Measurements from ENCODE around the gene SSX7. TPM values are rescaled to one million over a fixed set of nuclear protein-coding genes. Genes with fewer than 3 reads are reported as not detected.

The SSX7 gene
- total and polyA plus RNA-seq, 2 of the 13 experiments (the other 11 are each of a cell fraction or from before 2014, with no cell fraction given): not detected

- CTCF ChIA-PET (ENCODE audit: low intra/inter-chr PET ratio, low total read pairs): no interaction called here
- TF ChIP-seq, protein P1, sequence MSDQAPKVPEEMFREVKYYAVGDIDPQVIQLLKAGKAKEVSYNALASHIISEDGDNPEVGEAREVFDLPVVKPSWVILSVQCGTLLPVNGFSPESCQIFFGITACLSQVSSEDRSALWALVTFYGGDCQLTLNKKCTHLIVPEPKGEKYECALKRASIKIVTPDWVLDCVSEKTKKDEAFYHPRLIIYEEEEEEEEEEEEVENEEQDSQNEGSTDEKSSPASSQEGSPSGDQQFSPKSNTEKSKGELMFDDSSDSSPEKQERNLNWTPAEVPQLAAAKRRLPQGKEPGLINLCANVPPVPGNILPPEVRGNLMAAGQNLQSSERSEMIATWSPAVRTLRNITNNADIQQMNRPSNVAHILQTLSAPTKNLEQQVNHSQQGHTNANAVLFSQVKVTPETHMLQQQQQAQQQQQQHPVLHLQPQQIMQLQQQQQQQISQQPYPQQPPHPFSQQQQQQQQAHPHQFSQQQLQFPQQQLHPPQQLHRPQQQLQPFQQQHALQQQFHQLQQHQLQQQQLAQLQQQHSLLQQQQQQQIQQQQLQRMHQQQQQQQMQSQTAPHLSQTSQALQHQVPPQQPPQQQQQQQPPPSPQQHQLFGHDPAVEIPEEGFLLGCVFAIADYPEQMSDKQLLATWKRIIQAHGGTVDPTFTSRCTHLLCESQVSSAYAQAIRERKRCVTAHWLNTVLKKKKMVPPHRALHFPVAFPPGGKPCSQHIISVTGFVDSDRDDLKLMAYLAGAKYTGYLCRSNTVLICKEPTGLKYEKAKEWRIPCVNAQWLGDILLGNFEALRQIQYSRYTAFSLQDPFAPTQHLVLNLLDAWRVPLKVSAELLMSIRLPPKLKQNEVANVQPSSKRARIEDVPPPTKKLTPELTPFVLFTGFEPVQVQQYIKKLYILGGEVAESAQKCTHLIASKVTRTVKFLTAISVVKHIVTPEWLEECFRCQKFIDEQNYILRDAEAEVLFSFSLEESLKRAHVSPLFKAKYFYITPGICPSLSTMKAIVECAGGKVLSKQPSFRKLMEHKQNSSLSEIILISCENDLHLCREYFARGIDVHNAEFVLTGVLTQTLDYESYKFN (CRISPR knock-in tag; conservative IDR thresholded peaks at IDR 0.05): no peak
- TF ChIP-seq ZNF557 (CRISPR knock-in tag; IDR thresholded peaks at IDR 0.05): no peak
- TF ChIP-seq, protein P2, sequence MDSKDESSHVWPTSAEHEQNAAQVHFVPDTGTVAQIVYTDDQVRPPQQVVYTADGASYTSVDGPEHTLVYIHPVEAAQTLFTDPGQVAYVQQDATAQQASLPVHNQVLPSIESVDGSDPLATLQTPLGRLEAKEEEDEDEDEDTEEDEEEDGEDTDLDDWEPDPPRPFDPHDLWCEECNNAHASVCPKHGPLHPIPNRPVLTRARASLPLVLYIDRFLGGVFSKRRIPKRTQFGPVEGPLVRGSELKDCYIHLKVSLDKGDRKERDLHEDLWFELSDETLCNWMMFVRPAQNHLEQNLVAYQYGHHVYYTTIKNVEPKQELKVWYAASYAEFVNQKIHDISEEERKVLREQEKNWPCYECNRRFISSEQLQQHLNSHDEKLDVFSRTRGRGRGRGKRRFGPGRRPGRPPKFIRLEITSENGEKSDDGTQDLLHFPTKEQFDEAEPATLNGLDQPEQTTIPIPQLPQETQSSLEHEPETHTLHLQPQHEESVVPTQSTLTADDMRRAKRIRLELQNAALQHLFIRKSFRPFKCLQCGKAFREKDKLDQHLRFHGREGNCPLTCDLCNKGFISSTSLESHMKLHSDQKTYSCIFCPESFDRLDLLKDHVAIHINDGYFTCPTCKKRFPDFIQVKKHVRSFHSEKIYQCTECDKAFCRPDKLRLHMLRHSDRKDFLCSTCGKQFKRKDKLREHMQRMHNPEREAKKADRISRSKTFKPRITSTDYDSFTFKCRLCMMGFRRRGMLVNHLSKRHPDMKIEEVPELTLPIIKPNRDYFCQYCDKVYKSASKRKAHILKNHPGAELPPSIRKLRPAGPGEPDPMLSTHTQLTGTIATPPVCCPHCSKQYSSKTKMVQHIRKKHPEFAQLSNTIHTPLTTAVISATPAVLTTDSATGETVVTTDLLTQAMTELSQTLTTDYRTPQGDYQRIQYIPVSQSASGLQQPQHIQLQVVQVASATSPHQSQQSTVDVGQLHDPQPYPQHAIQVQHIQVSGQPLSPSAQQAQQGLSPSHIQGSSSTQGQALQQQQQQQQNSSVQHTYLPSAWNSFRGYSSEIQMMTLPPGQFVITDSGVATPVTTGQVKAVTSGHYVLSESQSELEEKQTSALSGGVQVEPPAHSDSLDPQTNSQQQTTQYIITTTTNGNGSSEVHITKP (CRISPR knock-in tag; IDR thresholded peaks at IDR 0.05; ENCODE audit: low read depth): no peak
- TF ChIP-seq, protein P3, sequence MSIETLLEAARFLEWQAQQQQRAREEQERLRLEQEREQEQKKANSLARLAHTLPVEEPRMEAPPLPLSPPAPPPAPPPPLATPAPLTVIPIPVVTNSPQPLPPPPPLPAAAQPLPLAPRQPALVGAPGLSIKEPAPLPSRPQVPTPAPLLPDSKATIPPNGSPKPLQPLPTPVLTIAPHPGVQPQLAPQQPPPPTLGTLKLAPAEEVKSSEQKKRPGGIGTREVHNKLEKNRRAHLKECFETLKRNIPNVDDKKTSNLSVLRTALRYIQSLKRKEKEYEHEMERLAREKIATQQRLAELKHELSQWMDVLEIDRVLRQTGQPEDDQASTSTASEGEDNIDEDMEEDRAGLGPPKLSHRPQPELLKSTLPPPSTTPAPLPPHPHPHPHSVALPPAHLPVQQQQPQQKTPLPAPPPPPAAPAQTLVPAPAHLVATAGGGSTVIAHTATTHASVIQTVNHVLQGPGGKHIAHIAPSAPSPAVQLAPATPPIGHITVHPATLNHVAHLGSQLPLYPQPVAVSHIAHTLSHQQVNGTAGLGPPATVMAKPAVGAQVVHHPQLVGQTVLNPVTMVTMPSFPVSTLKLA (IDR thresholded peaks at IDR 0.05): no peak
- TF ChIP-seq, protein P4, sequence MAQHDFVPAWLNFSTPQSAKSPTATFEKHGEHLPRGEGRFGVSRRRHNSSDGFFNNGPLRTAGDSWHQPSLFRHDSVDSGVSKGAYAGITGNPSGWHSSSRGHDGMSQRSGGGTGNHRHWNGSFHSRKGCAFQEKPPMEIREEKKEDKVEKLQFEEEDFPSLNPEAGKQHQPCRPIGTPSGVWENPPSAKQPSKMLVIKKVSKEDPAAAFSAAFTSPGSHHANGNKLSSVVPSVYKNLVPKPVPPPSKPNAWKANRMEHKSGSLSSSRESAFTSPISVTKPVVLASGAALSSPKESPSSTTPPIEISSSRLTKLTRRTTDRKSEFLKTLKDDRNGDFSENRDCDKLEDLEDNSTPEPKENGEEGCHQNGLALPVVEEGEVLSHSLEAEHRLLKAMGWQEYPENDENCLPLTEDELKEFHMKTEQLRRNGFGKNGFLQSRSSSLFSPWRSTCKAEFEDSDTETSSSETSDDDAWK (CRISPR knock-in tag; IDR thresholded peaks at IDR 0.05): no peak
- no peak for TF ChIP-seq RXRA (CRISPR knock-in tag; IDR thresholded peaks at IDR 0.05)
- TF ChIP-seq, protein P5, sequence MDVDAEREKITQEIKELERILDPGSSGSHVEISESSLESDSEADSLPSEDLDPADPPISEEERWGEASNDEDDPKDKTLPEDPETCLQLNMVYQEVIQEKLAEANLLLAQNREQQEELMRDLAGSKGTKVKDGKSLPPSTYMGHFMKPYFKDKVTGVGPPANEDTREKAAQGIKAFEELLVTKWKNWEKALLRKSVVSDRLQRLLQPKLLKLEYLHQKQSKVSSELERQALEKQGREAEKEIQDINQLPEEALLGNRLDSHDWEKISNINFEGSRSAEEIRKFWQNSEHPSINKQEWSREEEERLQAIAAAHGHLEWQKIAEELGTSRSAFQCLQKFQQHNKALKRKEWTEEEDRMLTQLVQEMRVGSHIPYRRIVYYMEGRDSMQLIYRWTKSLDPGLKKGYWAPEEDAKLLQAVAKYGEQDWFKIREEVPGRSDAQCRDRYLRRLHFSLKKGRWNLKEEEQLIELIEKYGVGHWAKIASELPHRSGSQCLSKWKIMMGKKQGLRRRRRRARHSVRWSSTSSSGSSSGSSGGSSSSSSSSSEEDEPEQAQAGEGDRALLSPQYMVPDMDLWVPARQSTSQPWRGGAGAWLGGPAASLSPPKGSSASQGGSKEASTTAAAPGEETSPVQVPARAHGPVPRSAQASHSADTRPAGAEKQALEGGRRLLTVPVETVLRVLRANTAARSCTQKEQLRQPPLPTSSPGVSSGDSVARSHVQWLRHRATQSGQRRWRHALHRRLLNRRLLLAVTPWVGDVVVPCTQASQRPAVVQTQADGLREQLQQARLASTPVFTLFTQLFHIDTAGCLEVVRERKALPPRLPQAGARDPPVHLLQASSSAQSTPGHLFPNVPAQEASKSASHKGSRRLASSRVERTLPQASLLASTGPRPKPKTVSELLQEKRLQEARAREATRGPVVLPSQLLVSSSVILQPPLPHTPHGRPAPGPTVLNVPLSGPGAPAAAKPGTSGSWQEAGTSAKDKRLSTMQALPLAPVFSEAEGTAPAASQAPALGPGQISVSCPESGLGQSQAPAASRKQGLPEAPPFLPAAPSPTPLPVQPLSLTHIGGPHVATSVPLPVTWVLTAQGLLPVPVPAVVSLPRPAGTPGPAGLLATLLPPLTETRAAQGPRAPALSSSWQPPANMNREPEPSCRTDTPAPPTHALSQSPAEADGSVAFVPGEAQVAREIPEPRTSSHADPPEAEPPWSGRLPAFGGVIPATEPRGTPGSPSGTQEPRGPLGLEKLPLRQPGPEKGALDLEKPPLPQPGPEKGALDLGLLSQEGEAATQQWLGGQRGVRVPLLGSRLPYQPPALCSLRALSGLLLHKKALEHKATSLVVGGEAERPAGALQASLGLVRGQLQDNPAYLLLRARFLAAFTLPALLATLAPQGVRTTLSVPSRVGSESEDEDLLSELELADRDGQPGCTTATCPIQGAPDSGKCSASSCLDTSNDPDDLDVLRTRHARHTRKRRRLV (CRISPR knock-in tag; IDR thresholded peaks at IDR 0.05): no peak
- TF ChIP-seq TBP (CRISPR knock-in tag; IDR thresholded peaks at IDR 0.05): no peak
- TF ChIP-seq ELF1 (CRISPR knock-in tag; IDR thresholded peaks at IDR 0.05): no peak
Measured at GRCh38 chrX:52608961-52609360, 45.7 kb downstream of the SSX7 start.

More at GRCh38 chrX:52608961-52609360, 45.7 kb downstream of the SSX7 start:
- H2AFZ ChIP-seq (ENCODE audit: low read length): no peak overlapping the region
- 0% methylated on average over 1 of the region's 1 CpG for WGBS (ENCODE audit: low lambda C conversion rate)
- no peak for ATAC-seq
- intact Hi-C loops (cut with micrococcal nuclease; ENCODE audit: unreplicated experiment): no loop called here
- H3K36me3 ChIP-seq (replicated peaks in 1 of 2; ENCODE audit: control insufficient read depth in 1 of 2, insufficient read depth in 2 of 2, low read length in 2 of 2): no peaks in the 10 kb centered on the region
- in situ Hi-C loops (cut with HindIII; ENCODE audit: extremely low pct_ligation_motif_present, low pct_unique_long_range_greater_than_20kb): no loop called here
- H3K27ac ChIP-seq (ENCODE audit: extremely low read length, insufficient read depth, low read length): no peak overlapping the region
- H3K9me3 ChIP-seq (ENCODE audit: low read length): no peaks in the 10 kb centered on the region
- no TSS peak for BruUV-seq (replicated peaks)
- H4K20me1 ChIP-seq (ENCODE audit: insufficient read depth, low read length): no peaks in the 10 kb centered on the region
- H3K4me2 ChIP-seq (ENCODE audit: low read depth, low read length): no peak overlapping the region
- H3K4me3 ChIP-seq (replicated peaks in 1 of 3; ENCODE audit: insufficient read depth in 1 of 3, low read depth in 2 of 3, low read length in 3 of 3): no peak overlapping the region
- no peaks in the 10 kb centered on the region for H3K27me3 ChIP-seq (ENCODE audit: control insufficient read depth in 1 of 2, insufficient read depth in 2 of 2, low read length in 2 of 2)
- FAIRE-seq: no peak
- POLR2A ChIA-PET: no interaction called here
- no peak for DNase-seq (ENCODE audit: low spot score)
- no peak overlapping the region for H3K9ac ChIP-seq (ENCODE audit: insufficient read depth, low read depth, low read length)
- no peaks in the 10 kb centered on the region for H3K79me2 ChIP-seq (ENCODE audit: insufficient read depth, low read length)
- H3K4me1 ChIP-seq (ENCODE audit: insufficient read depth, low read length): no peaks in the 10 kb centered on the region
